HepG2 (cell line): ENCODE results near the gene SAPCD2. TPM values are rescaled to one million over a fixed set of nuclear protein-coding genes. Genes with fewer than 3 reads are reported as not detected.

Experiments
- ATM ChIP-seq: fragments of 450-650 bp; IDR thresholded peaks from 2 replicates; pipeline ENCODE4 v1.7.1; 2017; ENCODE audit warnings: mild to moderate bottlenecking, borderline replicate concordance
- HDAC6 ChIP-seq: fragments of 200-600 bp; sonication (generic); IDR thresholded peaks from 2 replicates; pipeline ENCODE4 v1.7.0; 2017; ENCODE audit warnings: mild to moderate bottlenecking, antibody characterized with exemption, low read length, low read depth
- HOXD1 ChIP-seq: sonication (generic); formaldehyde crosslinking; IDR thresholded peaks from 2 replicates; pipeline ENCODE4 v1.5.0; 2020; ENCODE audit warnings: missing genetic modification reagents
- MYNN ChIP-seq: sonication (generic); formaldehyde crosslinking; IDR thresholded peaks from 2 replicates; pipeline ENCODE4 v1.4.0; 2020; ENCODE audit warnings: mild to moderate bottlenecking, low read depth, missing genetic modification reagents
- NR2F1 ChIP-seq, 2 experiments: fragments of 450-650 bp in 1 of 2; formaldehyde crosslinking in 1 of 2; IDR thresholded peaks; 2 replicates each; pipeline versions ENCODE4 v1.5.0 to v1.6.1; 2016 to 2020; ENCODE audit warnings: mild to moderate bottlenecking in 1 of 2, missing compliant biosample characterization in 1 of 2, missing genetic modification reagents in 1 of 2, moderate library complexity in 1 of 2
- PAWR ChIP-seq: sonication (generic); formaldehyde crosslinking; IDR thresholded peaks from 2 replicates; pipeline ENCODE4 v1.4.0; 2020; ENCODE audit warnings: missing genetic modification reagents, mild to moderate bottlenecking, borderline replicate concordance
- PHF8 ChIP-seq: sonication (generic); formaldehyde crosslinking; IDR thresholded peaks from 2 replicates; pipeline ENCODE4 v1.5.0; 2020; ENCODE audit warnings: missing genetic modification reagents
- RBFOX2 ChIP-seq: fragments of 200-400 bp; formaldehyde crosslinking; IDR thresholded peaks from 2 replicates; pipeline ENCODE4 v1.6.1; 2017; ENCODE audit warnings: low read depth, mild to moderate bottlenecking, low read length
- REPIN1 ChIP-seq: sonication (generic); formaldehyde crosslinking; IDR thresholded peaks from 2 replicates; pipeline ENCODE4 v1.8.0; 2022; ENCODE audit warnings: missing genetic modification reagents, low read depth, mild to moderate bottlenecking, borderline replicate concordance
- SIN3A ChIP-seq: IDR thresholded peaks from 2 replicates; pipeline ENCODE4 v1.6.1; 2011; ENCODE audit warnings: low read depth, mild to moderate bottlenecking, control low read depth, low read length, borderline replicate concordance
- SIX1 ChIP-seq: sonication (generic); formaldehyde crosslinking; IDR thresholded peaks from 2 replicates; pipeline ENCODE4 v1.4.0; 2020; ENCODE audit warnings: missing genetic modification reagents, borderline replicate concordance
- SMARCE1 ChIP-seq: fragments of 450-650 bp; IDR thresholded peaks from 2 replicates; pipeline ENCODE4 v1.6.1; 2017; ENCODE audit warnings: borderline replicate concordance
- SOX13 ChIP-seq, 3 experiments: fragments of 450-650 bp in 1 of 3; sonication (generic) in 1 of 3; formaldehyde crosslinking in 1 of 3; IDR thresholded peaks in 2 of 3; conservative IDR thresholded peaks in 1 of 3; 2 replicates each; pipeline versions ENCODE4 v1.5.0 to v1.6.1; 2016 to 2020; ENCODE audit warnings: antibody characterized with exemption in 1 of 3, mild to moderate bottlenecking in 1 of 3, missing compliant biosample characterization in 1 of 3, missing genetic modification reagents in 1 of 3, moderate library complexity in 1 of 3
- YY1 ChIP-seq: IDR thresholded peaks from 2 replicates; pipeline ENCODE4 v1.6.1; 2011; ENCODE audit warnings: low read length, low read depth, moderate library complexity, mild to moderate bottlenecking; ENCODE audit not compliant: insufficient read depth, insufficient replicate concordance
- ZBTB20 ChIP-seq: sonication (generic); formaldehyde crosslinking; IDR thresholded peaks from 2 replicates; pipeline ENCODE4 v1.8.1; 2023; ENCODE audit warnings: missing genetic modification reagents, low read depth, mild to moderate bottlenecking, borderline replicate concordance
- ZNF83 ChIP-seq: sonication (generic); formaldehyde crosslinking; IDR thresholded peaks from 2 replicates; pipeline ENCODE4 v1.4.0; 2020; ENCODE audit warnings: missing genetic modification reagents, mild to moderate bottlenecking, borderline replicate concordance
- ZSCAN25 ChIP-seq: sonication (generic); formaldehyde crosslinking; IDR thresholded peaks from 2 replicates; pipeline ENCODE4 v1.8.0; 2022; ENCODE audit warnings: mild to moderate bottlenecking, missing genetic modification reagents
- polyA plus RNA-seq, 8 experiments: library from polyadenylated mRNA; depleted of rRNA in 3 of 8; stranded (reverse) in 7 of 8; unstranded in 1 of 8; fragments of >200 nt; fragmentation: Illumina TruSeq in 4 of 8; extraction: Trizol in 4 of 8; gene quantifications; 2 replicates each; pipeline versions ENCODE4 v1.2.1 to v1.2.3, GENCODE V29; 2011 to 2016; ENCODE audit warnings: low read depth in 4 of 8, missing spikeins in 1 of 8, mixed read lengths in 1 of 8; ENCODE audit not compliant: insufficient read depth in 1 of 8
- total RNA-seq, 5 experiments: library from RNA; depleted of rRNA; stranded (reverse); fragments of >200 nt; fragmentation: Illumina TruSeq; extraction: Trizol; gene quantifications; 2 replicates each; pipeline ENCODE4 v1.2.3, GENCODE V29; 2016; ENCODE audit warnings: low read depth in 1 of 5
- TF ChIP-seq, protein P1 (sequence below): sonication (generic); formaldehyde crosslinking; IDR thresholded peaks from 2 replicates; pipeline ENCODE4 v1.5.0; 2020; ENCODE audit warnings: mild to moderate bottlenecking, missing genetic modification reagents, borderline replicate concordance
- TF ChIP-seq, protein P2 (sequence below): sonication (generic); formaldehyde crosslinking; IDR thresholded peaks from 2 replicates; pipeline ENCODE4 v1.8.1; 2023; ENCODE audit warnings: mild to moderate bottlenecking, moderate library complexity, missing genetic modification reagents
- TF ChIP-seq, protein P3 (sequence below): sonication (generic); formaldehyde crosslinking; IDR thresholded peaks from 2 replicates; pipeline ENCODE4 v1.4.0; 2020; ENCODE audit warnings: missing genetic modification reagents
- TF ChIP-seq, protein P4 (sequence below): sonication (generic); IDR thresholded peaks from 2 replicates; pipeline ENCODE4 v1.6.1; 2016; ENCODE audit warnings: low read depth, borderline replicate concordance

SAPCD2 gene
- total and polyA plus RNA-seq, 2 of the 13 experiments (the other 11 are each of a cell fraction or from before 2014, with no cell fraction given): 21.9 to 42.8 TPM

DNA sequence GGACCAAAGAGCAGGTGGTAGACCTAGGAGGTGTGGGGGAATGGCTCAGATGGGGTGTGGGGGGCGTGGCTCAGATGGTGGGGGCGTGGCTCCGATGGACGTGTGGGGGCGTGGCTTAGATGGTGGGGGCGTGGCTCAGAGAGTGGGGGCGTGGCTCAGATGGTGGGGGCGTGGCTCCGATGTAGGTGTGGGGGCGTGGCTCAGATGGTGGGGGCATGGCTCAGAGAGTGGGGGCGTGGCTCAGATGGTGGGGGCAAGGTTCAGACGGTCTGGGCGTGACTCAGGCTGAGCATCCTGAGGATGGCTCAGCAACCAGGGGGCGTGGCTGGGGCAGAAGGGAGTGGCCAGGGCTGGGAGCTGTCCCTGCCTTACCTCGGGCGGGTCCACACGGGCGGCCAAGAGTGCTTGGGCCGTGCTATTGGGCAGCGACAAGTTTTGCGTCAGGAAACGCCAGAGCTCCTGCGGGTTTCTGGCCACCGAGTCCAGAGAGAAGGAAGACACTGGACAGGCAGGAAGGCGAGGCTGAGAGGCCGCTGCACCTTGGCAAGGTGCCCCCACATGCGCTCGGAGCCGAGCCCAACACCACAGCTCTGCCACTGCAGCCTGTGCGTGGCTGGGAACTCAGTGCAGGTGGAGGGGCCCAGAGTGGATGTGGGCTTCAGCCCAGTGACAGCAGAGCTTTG lies 48.2 kb downstream of the SAPCD2 start (continued):
- TF ChIP-seq, protein P1, sequence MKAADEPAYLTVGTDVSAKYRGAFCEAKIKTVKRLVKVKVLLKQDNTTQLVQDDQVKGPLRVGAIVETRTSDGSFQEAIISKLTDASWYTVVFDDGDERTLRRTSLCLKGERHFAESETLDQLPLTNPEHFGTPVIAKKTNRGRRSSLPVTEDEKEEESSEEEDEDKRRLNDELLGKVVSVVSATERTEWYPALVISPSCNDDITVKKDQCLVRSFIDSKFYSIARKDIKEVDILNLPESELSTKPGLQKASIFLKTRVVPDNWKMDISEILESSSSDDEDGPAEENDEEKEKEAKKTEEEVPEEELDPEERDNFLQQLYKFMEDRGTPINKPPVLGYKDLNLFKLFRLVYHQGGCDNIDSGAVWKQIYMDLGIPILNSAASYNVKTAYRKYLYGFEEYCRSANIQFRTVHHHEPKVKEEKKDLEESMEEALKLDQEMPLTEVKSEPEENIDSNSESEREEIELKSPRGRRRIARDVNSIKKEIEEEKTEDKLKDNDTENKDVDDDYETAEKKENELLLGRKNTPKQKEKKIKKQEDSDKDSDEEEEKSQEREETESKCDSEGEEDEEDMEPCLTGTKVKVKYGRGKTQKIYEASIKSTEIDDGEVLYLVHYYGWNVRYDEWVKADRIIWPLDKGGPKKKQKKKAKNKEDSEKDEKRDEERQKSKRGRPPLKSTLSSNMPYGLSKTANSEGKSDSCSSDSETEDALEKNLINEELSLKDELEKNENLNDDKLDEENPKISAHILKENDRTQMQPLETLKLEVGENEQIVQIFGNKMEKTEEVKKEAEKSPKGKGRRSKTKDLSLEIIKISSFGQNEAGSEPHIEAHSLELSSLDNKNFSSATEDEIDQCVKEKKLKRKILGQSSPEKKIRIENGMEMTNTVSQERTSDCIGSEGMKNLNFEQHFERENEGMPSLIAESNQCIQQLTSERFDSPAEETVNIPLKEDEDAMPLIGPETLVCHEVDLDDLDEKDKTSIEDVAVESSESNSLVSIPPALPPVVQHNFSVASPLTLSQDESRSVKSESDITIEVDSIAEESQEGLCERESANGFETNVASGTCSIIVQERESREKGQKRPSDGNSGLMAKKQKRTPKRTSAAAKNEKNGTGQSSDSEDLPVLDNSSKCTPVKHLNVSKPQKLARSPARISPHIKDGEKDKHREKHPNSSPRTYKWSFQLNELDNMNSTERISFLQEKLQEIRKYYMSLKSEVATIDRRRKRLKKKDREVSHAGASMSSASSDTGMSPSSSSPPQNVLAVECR (CRISPR knock-in tag): peak; percentile 38; the same call in 1 of the 2 replicates
- TF ChIP-seq ZSCAN25 (CRISPR knock-in tag) (no peak), ZBTB20 (CRISPR knock-in tag) (no peak), SOX13 (IDR thresholded peaks at IDR 0.05) (no peak), SOX13 (CRISPR knock-in tag; conservative IDR thresholded peaks at IDR 0.05 in 1 of 2, IDR thresholded peaks at IDR 0.05 in 1 of 2) (no peak), MYNN (CRISPR knock-in tag) (no peak), RBFOX2 (0 out of 2 replicates have a peak, but pooled peaks have one; percentile 30), SIX1 (CRISPR knock-in tag) (no peak), PAWR (no peak), ATM (no peak), PHF8 (CRISPR knock-in tag) (no peak), NR2F1 (CRISPR knock-in tag; IDR thresholded peaks at IDR 0.05) (no peak), HDAC6 (no peak), REPIN1 (CRISPR knock-in tag) (no peak), SIN3A (no peak), HOXD1 (no peak), YY1 (peak; percentile 22), SMARCE1 (no peak), ZNF83 (CRISPR knock-in tag) (no peak)
- TF ChIP-seq, protein P2, sequence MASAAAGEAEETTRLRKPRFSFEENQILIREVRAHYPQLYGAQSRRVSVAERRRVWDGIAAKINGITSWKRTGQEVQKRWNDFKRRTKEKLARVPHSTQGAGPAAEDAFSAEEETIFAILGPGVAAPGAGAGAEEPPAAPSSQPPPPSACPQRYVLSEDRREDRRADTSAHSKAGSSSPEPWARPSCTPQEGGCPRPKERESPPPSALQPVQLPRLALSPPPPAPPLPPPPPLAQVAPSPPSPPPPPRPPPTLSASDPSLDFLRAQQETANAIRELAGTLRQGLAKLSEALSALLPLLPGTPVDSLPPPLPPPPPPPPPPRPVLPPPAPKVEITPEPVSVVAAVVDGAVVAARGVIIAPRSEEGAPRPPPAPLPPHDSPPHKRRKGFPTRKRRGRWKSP (CRISPR knock-in tag): peak; percentile 43; the same call in 1 of the 2 replicates
- TF ChIP-seq, protein P3, sequence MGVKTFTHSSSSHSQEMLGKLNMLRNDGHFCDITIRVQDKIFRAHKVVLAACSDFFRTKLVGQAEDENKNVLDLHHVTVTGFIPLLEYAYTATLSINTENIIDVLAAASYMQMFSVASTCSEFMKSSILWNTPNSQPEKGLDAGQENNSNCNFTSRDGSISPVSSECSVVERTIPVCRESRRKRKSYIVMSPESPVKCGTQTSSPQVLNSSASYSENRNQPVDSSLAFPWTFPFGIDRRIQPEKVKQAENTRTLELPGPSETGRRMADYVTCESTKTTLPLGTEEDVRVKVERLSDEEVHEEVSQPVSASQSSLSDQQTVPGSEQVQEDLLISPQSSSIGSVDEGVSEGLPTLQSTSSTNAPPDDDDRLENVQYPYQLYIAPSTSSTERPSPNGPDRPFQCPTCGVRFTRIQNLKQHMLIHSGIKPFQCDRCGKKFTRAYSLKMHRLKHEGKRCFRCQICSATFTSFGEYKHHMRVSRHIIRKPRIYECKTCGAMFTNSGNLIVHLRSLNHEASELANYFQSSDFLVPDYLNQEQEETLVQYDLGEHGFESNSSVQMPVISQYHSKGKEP (CRISPR knock-in tag): no peak
- TF ChIP-seq, protein P4, sequence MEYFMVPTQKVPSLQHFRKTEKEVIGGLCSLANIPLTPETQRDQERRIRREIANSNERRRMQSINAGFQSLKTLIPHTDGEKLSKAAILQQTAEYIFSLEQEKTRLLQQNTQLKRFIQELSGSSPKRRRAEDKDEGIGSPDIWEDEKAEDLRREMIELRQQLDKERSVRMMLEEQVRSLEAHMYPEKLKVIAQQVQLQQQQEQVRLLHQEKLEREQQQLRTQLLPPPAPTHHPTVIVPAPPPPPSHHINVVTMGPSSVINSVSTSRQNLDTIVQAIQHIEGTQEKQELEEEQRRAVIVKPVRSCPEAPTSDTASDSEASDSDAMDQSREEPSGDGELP: peak; percentile 29; the same call in 1 of the 2 replicates
